GM15510 (cell line): ENCODE measurements around the gene CLIC1.

Source experiments
- POLR2A ChIP-seq: IDR thresholded peaks from 3 replicates; pipeline ENCODE4 v1.6.1; 2011; ENCODE audit warnings: borderline replicate concordance; ENCODE audit not compliant: insufficient read length; ENCODE audit errors: extremely low read depth

Gene CLIC1

DNA sequence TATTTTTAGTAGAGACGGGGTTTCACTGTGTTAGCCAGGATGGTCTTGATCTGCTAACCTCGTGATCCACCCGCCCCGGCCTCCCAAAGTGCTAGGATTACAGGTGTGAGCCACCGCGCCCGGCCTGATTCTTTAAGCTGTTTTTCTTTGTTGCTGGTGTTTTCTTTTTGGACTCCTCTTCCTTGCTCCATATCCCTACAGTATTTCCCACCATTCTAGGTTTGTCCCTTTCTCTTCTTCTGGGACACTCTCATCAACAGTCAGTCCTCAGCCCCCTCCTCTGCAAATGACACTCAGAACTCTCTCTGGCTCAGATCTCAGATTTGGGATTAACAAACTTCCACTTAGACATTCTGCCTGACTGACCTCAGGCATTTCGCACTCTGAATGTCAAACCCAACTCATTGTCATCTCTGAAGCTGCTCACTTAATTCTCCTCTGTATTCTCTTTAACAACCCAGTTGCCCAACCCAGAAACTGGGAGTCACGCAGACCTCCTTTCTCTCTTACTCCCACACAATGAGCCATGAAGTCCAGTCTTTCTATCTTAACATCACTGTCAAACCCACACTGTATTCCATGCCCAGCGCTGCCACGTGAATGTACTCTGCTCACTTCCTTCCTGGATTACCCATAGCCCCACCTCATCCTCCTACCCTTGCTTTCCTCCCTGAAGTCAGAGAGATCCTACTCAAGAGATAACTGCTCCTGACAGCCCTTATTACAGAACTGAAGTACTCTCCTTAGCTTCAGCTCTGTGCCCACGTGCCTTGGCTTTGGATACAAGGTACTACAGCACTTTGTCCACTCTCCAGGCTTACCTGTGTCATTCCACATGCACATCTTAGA, 10.6 kb downstream of the CLIC1 start:
- TF ChIP-seq POLR2A, result no peak

DNA sequence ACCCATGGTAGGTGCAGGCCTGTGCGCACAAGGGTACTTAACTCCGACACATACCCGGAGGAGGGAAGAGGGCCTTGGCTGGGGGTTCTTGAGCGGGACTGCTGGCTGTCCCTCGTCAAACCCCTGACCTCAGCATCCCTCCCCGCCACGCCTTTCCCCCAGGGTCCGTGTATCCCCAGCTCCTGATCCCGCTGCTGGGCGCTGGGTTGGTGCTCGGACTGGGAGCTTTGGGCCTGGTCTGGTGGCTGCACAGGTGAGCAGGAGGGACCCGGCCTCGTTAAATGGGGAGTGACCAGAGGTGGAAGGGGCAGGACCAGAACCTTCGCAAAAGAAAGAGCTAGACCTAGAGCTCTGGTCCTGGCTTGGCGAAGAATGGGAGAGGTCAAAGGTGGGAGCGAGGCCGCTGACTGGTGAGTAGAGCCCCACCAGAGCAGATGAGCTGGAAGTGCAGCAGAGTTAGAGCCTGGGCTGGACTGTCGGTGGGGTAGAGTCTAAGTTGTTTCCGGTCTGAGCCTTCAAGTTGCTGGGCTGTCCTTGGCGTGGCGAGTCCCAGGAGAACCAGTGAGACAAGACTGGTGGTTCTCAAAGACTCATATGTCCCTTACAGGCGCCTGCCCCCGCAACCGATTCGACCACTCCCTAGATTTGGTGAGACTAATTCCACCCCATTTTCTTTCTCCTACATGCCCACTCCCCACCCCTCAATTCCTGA, 12.2 kb downstream of the CLIC1 start:
- TF ChIP-seq POLR2A, result no peak

DNA sequence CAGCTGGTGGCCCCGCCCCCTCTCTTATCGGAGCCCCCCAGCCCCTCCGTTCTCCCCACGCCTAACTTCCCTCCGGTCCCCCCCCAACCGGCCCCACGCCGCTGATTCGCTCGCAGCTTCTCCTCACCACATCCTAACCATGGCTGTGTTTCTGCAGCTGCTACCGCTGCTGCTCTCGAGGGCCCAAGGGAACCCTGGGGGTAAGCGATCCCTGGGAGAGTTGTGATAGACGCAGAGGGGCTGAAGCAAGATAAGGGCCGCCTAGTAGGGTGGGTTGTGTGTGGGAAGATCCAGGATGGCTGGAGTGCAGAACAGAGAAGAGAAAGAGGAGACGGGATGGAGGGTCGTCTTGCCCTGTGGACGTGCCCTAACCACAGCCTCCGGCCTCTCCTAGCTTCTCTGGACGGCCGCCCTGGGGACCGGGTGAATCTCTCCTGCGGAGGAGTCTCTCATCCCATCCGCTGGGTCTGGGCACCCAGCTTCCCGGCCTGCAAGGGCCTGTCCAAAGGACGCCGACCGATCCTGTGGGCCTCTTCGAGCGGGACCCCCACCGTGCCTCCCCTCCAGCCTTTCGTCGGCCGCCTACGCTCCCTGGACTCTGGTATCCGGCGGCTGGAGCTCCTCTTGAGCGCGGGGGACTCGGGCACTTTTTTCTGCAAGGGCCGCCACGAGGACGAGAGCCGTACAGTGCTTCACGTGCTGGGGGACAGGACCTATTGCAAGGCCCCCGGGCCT, 12.9 kb downstream of the CLIC1 start, which contains the start of gene MPIG6B:
MPIG6B (plus strand) TSS at position 129 of the 735 bp plus-strand sequence; CDS start at position 140, 11 bp downstream.
- TF ChIP-seq POLR2A, result no peak

DNA sequence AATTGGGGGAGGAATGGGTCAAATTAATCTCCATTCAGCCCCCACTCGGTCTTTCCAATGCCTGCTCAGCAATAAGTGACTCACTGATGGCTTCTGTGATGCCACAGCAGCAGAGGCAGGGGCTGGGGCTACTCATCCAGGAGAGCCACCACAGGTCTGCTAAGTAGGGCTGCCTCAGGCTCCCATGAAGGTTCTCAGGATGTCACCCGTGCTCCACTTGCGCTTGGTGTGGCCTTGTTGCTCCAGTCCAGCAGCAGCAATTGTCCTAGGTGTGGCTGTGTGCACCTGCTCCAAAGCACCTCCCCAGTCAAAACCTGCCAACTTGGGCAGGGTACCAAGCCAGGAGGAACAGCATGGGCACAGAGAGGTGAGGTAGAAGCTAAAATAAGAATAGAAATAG, 14.2 kb downstream of the CLIC1 start:
- no peak for TF ChIP-seq POLR2A

- no peak for TF ChIP-seq POLR2A
Observed at GRCh38 chr6:31721351-31722020, 14.8 kb downstream of the CLIC1 start, which contains the start of gene LY6G6C. Gene LY6G6C, minus strand, starts transcription at chr6:31721746. Its CDS starts 67 bp downstream, at chr6:31721679.

GRCh38 chr6:31720196-31720770, 16.0 kb downstream of the CLIC1 start:
- TF ChIP-seq POLR2A, result no peak

- TF ChIP-seq POLR2A, result no peak
Observed at GRCh38 chr6:31719001-31719400, 17.3 kb downstream of the CLIC1 start.

- no peak for TF ChIP-seq POLR2A
Observed at GRCh38 chr6:31718265-31718664, 18.1 kb downstream of the CLIC1 start.

GRCh38 chr6:31717499-31718222, 18.7 kb downstream of the CLIC1 start:
- TF ChIP-seq POLR2A, result no peak

- TF ChIP-seq POLR2A, result no peak
Observed at GRCh38 chr6:31715022-31715958, 21.0 kb downstream of the CLIC1 start, which contains the start of gene LY6G6D. Gene LY6G6D, plus strand, starts transcription at chr6:31715348. Its CDS starts 8 bp downstream, at chr6:31715356.

DNA sequence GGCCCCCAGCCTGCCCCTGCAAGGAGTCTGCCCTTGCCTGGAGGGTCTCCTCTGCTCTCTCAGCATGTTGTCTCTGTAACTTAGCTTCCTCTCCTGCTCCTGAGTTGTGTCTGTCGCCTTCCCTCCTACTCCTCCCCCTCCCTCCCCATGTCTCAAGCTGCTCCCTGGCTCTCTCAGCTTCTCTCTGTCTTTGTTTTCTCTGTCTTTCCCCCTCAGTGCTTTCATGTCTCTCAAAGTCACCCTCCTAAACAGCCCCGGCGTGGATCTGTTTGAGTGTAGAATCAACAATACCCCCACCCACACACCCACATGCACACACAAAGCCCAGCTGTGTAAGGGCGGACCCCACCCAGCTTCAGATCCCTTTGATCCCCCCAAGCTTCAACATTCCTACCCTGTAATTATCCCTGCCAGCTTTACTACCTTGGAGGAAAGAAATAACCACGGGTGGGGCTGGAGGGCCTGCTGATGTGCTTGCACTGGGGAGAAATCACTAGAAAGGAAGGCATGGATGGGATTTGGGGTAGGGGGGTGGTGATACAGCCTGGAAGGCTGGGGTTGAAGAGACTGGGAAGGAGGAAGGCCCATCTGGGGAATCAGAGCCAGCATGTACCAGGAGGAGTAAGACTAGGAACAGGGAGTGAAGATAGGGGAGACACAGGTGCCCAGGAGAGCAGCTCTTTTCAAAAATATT, 22.2 kb downstream of the CLIC1 start:
- TF ChIP-seq POLR2A, result no peak

- no peak for TF ChIP-seq POLR2A
Observed at GRCh38 chr6:31713465-31713864, 22.9 kb downstream of the CLIC1 start.

DNA sequence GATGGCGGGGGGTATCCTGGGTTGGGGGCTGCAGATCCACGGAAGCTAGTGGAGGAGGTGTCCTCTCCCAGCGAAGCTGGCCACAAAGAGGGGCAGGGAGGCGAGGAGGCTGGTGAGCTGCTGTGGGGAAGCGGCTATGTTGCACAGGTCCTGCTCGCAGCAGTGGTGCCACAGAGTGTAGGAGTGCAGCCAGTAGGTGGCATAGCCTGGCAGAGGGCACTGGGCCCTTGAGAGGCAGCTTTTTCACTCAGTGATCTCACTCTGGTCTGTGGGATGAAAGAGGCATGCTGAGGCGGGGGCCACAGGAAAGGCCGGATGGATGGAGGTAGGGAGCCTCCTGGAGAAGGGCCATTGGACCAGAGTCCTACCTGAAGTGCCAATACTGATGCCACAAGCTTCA, 24.0 kb downstream of the CLIC1 start:
- TF ChIP-seq POLR2A, result no peak
